ENCODE measurements around the gene ANKH.

The ANKH gene

DNA sequence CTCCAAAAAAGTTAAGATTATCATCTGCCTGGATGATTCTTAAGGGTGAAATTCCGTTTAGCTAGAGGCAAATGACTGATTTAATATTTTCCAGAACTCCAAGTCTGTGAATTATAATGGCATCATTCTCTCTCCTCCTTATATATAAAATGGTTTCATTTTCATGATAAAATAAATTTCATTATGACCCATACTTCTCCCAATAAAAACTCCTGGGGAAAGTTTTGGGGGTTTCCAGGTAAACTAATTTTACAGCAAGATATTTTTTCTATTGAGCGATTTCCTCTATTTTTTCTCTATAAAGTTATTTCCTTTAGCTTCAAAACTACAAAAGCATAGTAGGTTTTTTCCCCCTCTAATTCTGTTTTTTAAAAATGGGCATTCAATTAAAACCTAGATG, 214.7 kb downstream of the ANKH start:
- no peaks in the 10 kb centered on the region for H3K27me3 ChIP-seq (ENCODE audit: control insufficient read depth, insufficient read depth, low read length)

DNA sequence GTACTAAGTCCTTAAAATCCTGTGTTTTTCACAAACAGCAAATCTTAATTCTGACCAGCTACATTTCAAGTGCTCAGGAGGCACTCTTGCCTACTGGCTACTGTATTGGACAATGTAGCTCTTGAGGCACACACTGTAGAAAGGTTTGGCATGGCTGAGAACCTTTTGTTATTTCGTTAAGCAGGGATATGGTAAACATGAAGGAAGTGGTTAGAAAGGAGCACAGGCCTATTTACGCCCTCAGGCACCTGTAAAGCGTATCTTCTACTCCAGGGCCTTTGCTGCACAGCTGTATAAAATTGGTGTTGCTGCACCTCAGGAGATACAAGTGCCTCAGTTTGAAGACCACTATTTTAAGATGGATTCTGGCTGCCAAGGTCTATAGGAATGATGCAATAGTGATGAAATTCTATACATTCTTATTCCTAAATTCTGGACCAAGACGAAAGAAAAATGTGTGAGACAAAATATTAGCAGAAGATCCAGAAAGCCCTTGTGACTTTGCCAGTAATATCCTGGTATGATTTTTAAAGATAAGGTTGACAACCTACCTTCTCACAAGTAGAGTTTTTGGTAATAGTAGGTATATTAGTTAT, 216.3 kb downstream of the ANKH start:
- H3K4me3 ChIP-seq (ENCODE audit: low read length) = no peak overlapping the region
- H3K9ac ChIP-seq (ENCODE audit: low read length) = no peak overlapping the region
- H3K27me3 ChIP-seq (ENCODE audit: control insufficient read depth, insufficient read depth, low read length) = no peaks in the 10 kb centered on the region
- no peaks in the 10 kb centered on the region for H3K4me1 ChIP-seq (ENCODE audit: control insufficient read depth, insufficient read depth, low read length)
- no peaks in the 10 kb centered on the region for H3K36me3 ChIP-seq (ENCODE audit: control insufficient read depth, insufficient read depth, low read length)
- H3K27ac ChIP-seq (ENCODE audit: low read depth, low read length) = no peak overlapping the region

More for the DNA sequence above, 214.7 kb downstream of the ANKH start:
- Histone ChIP-seq H3K4me3 (ENCODE audit: low read length) (no peak overlapping the region), H3K27ac (ENCODE audit: low read depth, low read length) (no peak overlapping the region), H3K9ac (ENCODE audit: low read length) (no peak overlapping the region), H3K36me3 (ENCODE audit: control insufficient read depth, insufficient read depth, low read length) (no peaks in the 10 kb centered on the region), H3K4me1 (ENCODE audit: control insufficient read depth, insufficient read depth, low read length) (no peaks in the 10 kb centered on the region)
